Camera-type eye (tissue), 1 donor: ENCODE measurements around the gene DDOST. TPM values are rescaled to one million over a fixed set of nuclear protein-coding genes. Genes with fewer than 3 reads are reported as not detected.

Experiments
- total RNA-seq: library from RNA; depleted of rRNA; stranded (reverse); fragments of >200 nt; gene quantifications from one replicate; pipeline ENCODE4 v1.2.3, GENCODE V29; 2014

The DDOST gene
- 141 TPM for total RNA-seq

DNA sequence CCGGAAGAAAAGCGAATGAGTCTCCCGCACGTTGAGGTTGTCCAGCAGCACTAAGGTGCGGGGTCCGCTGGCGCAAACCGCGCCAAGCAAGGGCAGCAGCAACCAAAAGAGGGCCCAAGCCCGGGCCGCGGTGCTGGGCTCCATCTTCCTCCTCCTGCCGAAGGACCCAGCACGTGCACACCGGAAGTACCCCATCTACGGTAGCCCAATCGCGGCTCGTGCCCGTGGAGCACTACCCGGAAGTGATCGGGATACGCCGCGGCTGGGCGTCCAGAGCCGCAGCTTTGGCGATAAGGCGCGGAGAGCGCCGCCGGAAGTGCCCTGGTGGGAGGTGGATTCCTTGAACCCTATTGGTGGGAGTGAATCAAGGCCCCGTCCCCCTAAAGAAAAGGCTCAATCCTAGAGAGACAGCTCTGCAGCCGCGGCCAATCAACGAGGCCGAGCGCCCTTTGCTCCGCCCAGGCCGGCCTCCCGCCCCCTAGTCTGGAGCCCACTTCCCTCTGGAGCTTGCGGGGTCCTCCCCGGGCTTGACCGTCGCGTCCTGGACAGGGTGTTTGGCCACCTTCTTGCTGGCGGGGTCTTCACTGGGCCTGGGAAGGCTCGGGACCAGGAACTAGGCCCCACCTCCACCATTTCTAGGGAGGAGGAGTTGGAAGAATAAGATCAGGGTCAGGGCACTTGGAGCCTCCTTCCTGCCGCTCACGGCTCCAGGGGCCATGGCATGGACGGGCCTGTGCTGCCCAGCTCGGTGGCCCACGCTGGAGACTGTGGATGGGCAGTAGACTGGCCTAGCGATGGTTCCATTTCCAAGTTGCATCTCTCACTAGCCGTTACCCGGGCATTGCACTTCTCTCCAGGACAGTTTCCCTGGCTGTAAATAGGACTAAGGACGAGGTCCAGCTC, at the start of gene DDOST:
TSS of gene DDOST (minus strand) at position 163 of the 903 bp plus-strand sequence. CDS start at position 144, 19 bp downstream.

DNA sequence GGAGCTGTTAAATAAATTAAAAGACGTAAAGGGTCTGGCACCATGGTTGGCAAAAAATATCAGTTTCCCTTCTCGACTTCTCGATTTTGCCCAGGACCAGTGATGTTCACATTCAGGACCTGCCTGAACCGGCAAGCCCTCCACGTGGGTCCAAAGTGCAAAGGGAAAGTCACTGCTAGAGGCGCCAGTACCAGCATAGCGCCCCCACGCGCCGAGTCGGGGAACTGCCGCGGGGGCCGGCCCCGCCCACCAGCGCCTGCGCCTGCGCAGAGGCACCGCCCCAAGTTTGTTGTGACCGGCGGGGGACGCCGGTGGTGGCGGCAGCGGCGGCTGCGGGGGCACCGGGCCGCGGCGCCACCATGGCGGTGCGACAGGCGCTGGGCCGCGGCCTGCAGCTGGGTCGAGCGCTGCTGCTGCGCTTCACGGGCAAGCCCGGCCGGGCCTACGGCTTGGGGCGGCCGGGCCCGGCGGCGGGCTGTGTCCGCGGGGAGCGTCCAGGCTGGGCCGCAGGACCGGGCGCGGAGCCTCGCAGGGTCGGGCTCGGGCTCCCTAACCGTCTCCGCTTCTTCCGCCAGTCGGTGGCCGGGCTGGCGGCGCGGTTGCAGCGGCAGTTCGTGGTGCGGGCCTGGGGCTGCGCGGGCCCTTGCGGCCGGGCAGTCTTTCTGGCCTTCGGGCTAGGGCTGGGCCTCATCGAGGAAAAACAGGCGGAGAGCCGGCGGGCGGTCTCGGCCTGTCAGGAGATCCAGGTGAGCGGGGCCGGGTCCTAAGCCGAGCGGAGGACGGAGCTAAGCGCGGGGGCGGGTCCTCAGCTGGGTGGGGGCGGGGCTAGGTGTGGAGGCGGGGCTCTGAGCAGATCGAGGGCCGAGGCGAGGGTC, 27.7 kb downstream of the DDOST start, which contains the start of gene PINK1:
TSS of gene PINK1 (plus strand) at position 269 of the 875 bp plus-strand sequence. CDS start at position 360, 91 bp downstream.

Other genes starting within 250 kb of the DDOST start
- gene CAMK2N1, start 175.2 kb downstream of the DDOST start, total RNA-seq, result 27.9 TPM
- 33.8 TPM for gene MUL1, start 153.2 kb downstream of the DDOST start, total RNA-seq
- 2.0 TPM for gene FAM43B, start 108.8 kb downstream of the DDOST start, total RNA-seq
- not detected for gene CDA, start 72.3 kb downstream of the DDOST start, total RNA-seq
- 64.0 TPM for gene PINK1, start 27.9 kb downstream of the DDOST start, total RNA-seq
- 4.7 TPM for gene KIF17, start 56.6 kb upstream of the DDOST start, total RNA-seq
- gene SH2D5, start 71.3 kb upstream of the DDOST start, total RNA-seq, result 0.49 TPM
- 462 TPM for gene HP1BP3, start 125.9 kb upstream of the DDOST start, total RNA-seq